Lower leg skin (tissue), 4 donors: ENCODE results near the gene RPS6KL1. TPM values are rescaled to one million over a fixed set of nuclear protein-coding genes. Genes with fewer than 3 reads are reported as not detected.

ENCODE experiments used
- DNase-seq, 2 donors: peaks; one replicate each; pipeline ENCODE4 v3.0.0-alpha.2; 2019; ENCODE audit warnings: low spot score in 2 of 2
- H3K4me3 ChIP-seq: fragments of 200-600 bp; sonication (generic); 2 replicates; pipeline ENCODE4 v1.5.1; 2017; ENCODE audit warnings: mild to moderate bottlenecking, low read depth; ENCODE audit not compliant: poor library complexity, severe bottlenecking
- POLR2A ChIP-seq, 2 donors: fragments of 450-650 bp; IDR thresholded peaks; one replicate each; pipeline ENCODE4 v1.6.1; 2016 to 2017; ENCODE audit warnings: antibody characterized with exemption in 2 of 2, mild to moderate bottlenecking in 1 of 2, moderate library complexity in 1 of 2
- WGBS, 2 donors: methylation state at CpG; one replicate each; pipeline ENCODE4 v1.1.5; 2018; 5-methylcytosine and 5-hydroxymethylcytosine counted together
- intact Hi-C: fragments of 100-400 bp; cut with DNase I; formaldehyde crosslinking; loops from one replicate; pipeline ENCODE4 v1.15.0; 2023; ENCODE audit warnings: low total_unique reads
- total RNA-seq, 4 donors: library from RNA; depleted of rRNA; stranded (reverse); fragments of >200 nt; gene quantifications; one replicate each; pipeline ENCODE4 v1.1.0, GENCODE V29; 2016
- TF ChIP-seq, protein P1 (sequence below), 3 donors: fragments of 450-650 bp; IDR thresholded peaks; one replicate each; pipeline ENCODE4 v1.5.1; 2016; ENCODE audit warnings: antibody characterized with exemption in 3 of 3, mild to moderate bottlenecking in 3 of 3, moderate library complexity in 2 of 3

RPS6KL1 gene
- total RNA-seq, 4 donors from 2014 or later, result 0.38 to 3.7 (median 2.1) TPM

DNA sequence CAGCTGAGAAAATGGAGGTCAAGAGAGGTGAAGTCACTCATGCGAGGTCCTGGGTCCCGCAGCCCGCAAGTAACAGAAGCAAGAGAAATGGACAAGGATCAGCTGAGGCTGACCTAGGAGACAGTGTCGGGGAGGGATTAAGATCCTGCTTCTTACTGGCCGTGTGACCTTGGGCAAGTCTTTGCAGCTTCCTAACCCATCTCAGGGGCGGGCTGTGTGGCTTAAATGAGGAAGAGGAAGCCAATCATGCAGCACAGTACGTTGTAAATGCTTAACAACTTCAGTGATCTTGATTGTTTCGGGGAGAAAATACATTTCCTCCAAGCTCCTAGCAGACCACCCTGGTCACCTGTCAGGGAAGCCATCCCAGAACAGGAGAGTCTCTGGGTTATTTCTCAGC, 39.4 kb upstream of the RPS6KL1 start:
- 81 to 83% methylated on average over 8 of the region's 8 CpGs for whole genome bisulfite sequencing, 2 donors
- no peak for DNase-seq
- no peak overlapping the region for H3K4me3 ChIP-seq
- intact Hi-C loops, result no loop called here
- TF ChIP-seq, protein P1, sequence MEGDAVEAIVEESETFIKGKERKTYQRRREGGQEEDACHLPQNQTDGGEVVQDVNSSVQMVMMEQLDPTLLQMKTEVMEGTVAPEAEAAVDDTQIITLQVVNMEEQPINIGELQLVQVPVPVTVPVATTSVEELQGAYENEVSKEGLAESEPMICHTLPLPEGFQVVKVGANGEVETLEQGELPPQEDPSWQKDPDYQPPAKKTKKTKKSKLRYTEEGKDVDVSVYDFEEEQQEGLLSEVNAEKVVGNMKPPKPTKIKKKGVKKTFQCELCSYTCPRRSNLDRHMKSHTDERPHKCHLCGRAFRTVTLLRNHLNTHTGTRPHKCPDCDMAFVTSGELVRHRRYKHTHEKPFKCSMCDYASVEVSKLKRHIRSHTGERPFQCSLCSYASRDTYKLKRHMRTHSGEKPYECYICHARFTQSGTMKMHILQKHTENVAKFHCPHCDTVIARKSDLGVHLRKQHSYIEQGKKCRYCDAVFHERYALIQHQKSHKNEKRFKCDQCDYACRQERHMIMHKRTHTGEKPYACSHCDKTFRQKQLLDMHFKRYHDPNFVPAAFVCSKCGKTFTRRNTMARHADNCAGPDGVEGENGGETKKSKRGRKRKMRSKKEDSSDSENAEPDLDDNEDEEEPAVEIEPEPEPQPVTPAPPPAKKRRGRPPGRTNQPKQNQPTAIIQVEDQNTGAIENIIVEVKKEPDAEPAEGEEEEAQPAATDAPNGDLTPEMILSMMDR (IDR thresholded peaks at IDR 0.05), result no peak
- no peak for TF ChIP-seq POLR2A (IDR thresholded peaks at IDR 0.05)

DNA sequence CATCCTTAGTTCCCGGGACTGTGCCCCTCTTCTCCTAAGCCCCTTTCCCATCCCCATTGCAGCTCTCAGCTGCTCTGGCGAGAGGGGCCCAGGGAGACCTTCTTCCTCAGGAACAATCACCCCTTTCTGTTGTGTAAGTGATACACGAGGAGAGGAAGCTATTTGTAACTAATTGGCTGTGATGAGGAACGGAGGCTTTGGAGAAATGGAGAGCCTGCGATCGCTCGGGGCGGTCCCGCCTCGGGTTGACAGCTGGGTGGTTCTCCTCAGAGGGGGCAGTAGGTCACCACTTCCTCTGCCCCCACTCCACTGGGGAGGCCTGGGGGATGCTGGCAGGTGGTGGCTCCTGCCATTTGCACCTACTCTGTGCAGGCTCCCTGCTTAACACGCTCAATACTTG, 39.0 kb upstream of the RPS6KL1 start:
- WGBS, 2 donors, result 82 to 84% methylated on average over 11 of the region's 11 CpGs
- no peak overlapping the region for H3K4me3 ChIP-seq
- intact Hi-C loops, result no loop called here
- DNase-seq, result no peak
- TF ChIP-seq, protein P1 (IDR thresholded peaks at IDR 0.05), result no peak
- TF ChIP-seq POLR2A (IDR thresholded peaks at IDR 0.05), result no peak

DNA sequence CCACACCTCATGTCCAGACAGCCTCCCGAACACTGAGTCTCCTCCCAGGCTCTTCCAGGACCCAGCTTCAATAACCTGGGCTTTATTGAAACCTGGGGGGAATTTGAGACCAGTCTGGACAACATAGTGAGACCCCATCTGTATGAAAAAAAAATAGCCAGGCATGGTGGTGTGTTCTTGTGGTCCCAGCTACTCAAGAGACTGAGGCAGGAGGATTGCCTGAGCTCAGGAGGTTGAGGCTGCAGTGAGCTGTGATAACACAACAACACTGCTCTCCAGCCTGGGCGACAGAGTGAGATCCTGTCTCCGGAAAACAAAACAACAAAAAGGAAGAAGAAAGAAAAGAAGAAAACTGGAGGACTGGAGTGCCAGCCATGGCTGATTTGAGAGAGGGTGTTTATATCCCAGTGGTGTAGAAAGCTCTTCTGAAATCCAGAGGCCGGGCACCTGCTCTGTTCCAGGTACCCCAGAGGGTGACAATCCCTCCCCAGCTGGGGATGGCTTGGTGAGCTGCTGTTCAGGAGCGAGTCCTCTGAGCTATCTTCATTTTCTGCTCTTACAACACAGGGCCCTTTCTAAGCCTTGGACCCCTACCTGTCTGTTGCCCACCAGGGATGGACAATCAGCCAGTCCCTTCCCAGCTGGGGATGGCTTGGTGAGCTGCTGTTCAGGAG, 38.3 kb upstream of the RPS6KL1 start:
- intact Hi-C loops, result no loop called here
- WGBS, 2 donors, result 80 to 85% methylated on average over 5 of the region's 5 CpGs
- no peak for TF ChIP-seq POLR2A (IDR thresholded peaks at IDR 0.05)
- TF ChIP-seq, protein P1 (IDR thresholded peaks at IDR 0.05), result no peak
- no peak overlapping the region for H3K4me3 ChIP-seq
- no peak for DNase-seq

DNA sequence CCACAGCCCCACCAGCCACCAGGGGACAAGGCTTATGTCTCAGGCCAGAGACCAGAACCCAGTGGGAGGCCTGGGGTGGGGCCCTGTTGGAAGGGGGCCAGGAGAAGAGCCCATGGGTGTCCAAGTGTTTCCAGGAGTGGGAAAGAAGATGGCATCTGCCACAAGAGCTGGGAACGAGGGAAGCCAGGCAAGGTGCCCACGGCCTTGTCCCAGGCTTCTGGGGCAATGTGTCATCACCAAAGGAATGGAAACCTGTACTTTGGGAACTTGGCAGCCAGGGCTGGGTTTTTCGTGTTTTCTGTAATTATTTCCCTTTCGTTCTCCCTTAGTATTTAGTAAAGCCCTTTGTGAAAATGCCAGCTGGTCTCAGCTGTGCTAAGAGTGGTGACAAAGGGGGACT, 37.7 kb upstream of the RPS6KL1 start:
- 70 to 77% methylated on average over 4 of the region's 4 CpGs for WGBS, 2 donors
- intact Hi-C loops, result no loop called here
- no peak overlapping the region for H3K4me3 ChIP-seq
- TF ChIP-seq POLR2A (IDR thresholded peaks at IDR 0.05), result no peak
- TF ChIP-seq, protein P1 (IDR thresholded peaks at IDR 0.05), result no peak
- no peak for DNase-seq

DNA sequence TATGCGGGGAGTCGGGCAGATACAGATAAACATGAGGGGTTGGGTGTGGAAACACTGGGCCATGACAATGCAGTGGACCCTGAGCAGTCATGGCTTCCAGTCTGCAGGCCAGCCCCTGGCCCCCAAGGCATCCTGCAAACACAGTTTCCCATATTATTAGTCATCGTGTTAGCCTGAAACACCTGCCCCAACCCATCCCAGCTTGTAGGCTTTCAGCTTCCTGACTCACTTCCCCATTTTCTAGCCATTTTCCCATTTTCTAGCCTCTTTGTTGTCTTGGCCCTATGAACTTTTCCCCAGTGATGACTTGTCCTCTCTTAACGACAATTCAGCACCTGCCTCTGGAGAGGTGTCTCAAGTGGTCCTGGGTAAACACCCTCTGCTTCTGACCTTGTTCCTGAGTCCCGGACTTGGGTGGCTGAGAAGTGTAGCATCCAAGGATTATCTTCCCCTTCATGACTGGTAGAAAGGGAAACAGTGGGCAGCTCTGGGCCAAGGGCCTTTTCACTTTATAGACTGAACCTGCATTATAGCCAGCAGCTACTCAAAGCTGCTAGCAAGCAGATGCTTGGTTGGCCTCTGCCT, 36.6 kb upstream of the RPS6KL1 start:
- TF ChIP-seq, protein P1 (IDR thresholded peaks at IDR 0.05), result no peak
- TF ChIP-seq POLR2A (IDR thresholded peaks at IDR 0.05), result no peak
- no peak overlapping the region for H3K4me3 ChIP-seq
- no peak for DNase-seq
- intact Hi-C loops, result no loop called here
- WGBS, 2 donors, result 71 to 80% methylated on average over 5 of the region's 5 CpGs
